ENCODE measurements around the gene PDCD6IP.
A peak's percentile ranks its signal among the peaks of the same experiment; 100 is the strongest.

Gene PDCD6IP

GRCh38 chr3:33877187-33877586, 78.8 kb downstream of the PDCD6IP start:
- H3K36me3 ChIP-seq (ENCODE audit: insufficient read depth, low read length) = no peaks in the 10 kb centered on the region
- H3K79me2 ChIP-seq (ENCODE audit: control insufficient read depth, insufficient read depth, low read length, unreplicated experiment) = no peaks in the 10 kb centered on the region
- no peak overlapping the region for H3K27ac ChIP-seq (ENCODE audit: low read depth, low read length)
- no peak overlapping the region for H3K4me3 ChIP-seq (ENCODE audit: low read depth, low read length)
- no peaks in the 10 kb centered on the region for H3K27me3 ChIP-seq (ENCODE audit: insufficient read depth, low read length)
- H2AFZ ChIP-seq (ENCODE audit: low read length, unreplicated experiment) = no peak overlapping the region
- H3K4me1 ChIP-seq (ENCODE audit: control insufficient read depth, insufficient read depth, low read length, unreplicated experiment) = no peaks in the 10 kb centered on the region

GRCh38 chr3:33879540-33879939, 81.1 kb downstream of the PDCD6IP start:
- Histone ChIP-seq H3K4me3 (ENCODE audit: low read depth, low read length) (no peak overlapping the region), H3K27me3 (ENCODE audit: insufficient read depth, low read length) (no peaks in the 10 kb centered on the region), H3K27ac (ENCODE audit: low read depth, low read length) (no peak overlapping the region), H3K4me1 (ENCODE audit: control insufficient read depth, insufficient read depth, low read length, unreplicated experiment) (no peaks in the 10 kb centered on the region), H3K79me2 (ENCODE audit: control insufficient read depth, insufficient read depth, low read length, unreplicated experiment) (no peaks in the 10 kb centered on the region), H2AFZ (ENCODE audit: low read length, unreplicated experiment) (no peak overlapping the region), H3K36me3 (ENCODE audit: insufficient read depth, low read length) (no peaks in the 10 kb centered on the region)

GRCh38 chr3:33881156-33882064, 83.0 kb downstream of the PDCD6IP start:
- H3K4me1 ChIP-seq (ENCODE audit: control insufficient read depth, insufficient read depth, low read length, unreplicated experiment) = no peaks in the 10 kb centered on the region
- no peaks in the 10 kb centered on the region for H3K79me2 ChIP-seq (ENCODE audit: control insufficient read depth, insufficient read depth, low read length, unreplicated experiment)
- H3K27me3 ChIP-seq (ENCODE audit: insufficient read depth, low read length) = no peaks in the 10 kb centered on the region
- H3K4me3 ChIP-seq (ENCODE audit: low read depth, low read length) = no peak overlapping the region
- H2AFZ ChIP-seq (ENCODE audit: low read length, unreplicated experiment) = no peak overlapping the region
- H3K36me3 ChIP-seq (ENCODE audit: insufficient read depth, low read length) = no peaks in the 10 kb centered on the region
- H3K27ac ChIP-seq (ENCODE audit: low read depth, low read length) = no peak overlapping the region

- no peak overlapping the region for H2AFZ ChIP-seq (ENCODE audit: low read length, unreplicated experiment)
- no peaks in the 10 kb centered on the region for H3K36me3 ChIP-seq (ENCODE audit: insufficient read depth, low read length)
- no peak overlapping the region for H3K27ac ChIP-seq (ENCODE audit: low read depth, low read length)
- no peaks in the 10 kb centered on the region for H3K79me2 ChIP-seq (ENCODE audit: control insufficient read depth, insufficient read depth, low read length, unreplicated experiment)
- H3K4me1 ChIP-seq (ENCODE audit: control insufficient read depth, insufficient read depth, low read length, unreplicated experiment) = no peaks in the 10 kb centered on the region
- H3K27me3 ChIP-seq (ENCODE audit: insufficient read depth, low read length) = no peaks in the 10 kb centered on the region
- H3K4me3 ChIP-seq (ENCODE audit: low read depth, low read length) = no peak overlapping the region
Observed at GRCh38 chr3:33882296-33882695, 83.9 kb downstream of the PDCD6IP start.

- peak overlapping the region; percentile 50 for H3K4me3 ChIP-seq (ENCODE audit: low read depth, low read length)
- no peaks in the 10 kb centered on the region for H3K4me1 ChIP-seq (ENCODE audit: control insufficient read depth, insufficient read depth, low read length, unreplicated experiment)
- H3K27me3 ChIP-seq (ENCODE audit: insufficient read depth, low read length) = no peaks in the 10 kb centered on the region
- H3K36me3 ChIP-seq (ENCODE audit: insufficient read depth, low read length) = no peaks in the 10 kb centered on the region
- no peak overlapping the region for H3K27ac ChIP-seq (ENCODE audit: low read depth, low read length)
- H2AFZ ChIP-seq (ENCODE audit: low read length, unreplicated experiment) = peak overlapping the region; percentile 77
- H3K79me2 ChIP-seq (ENCODE audit: control insufficient read depth, insufficient read depth, low read length, unreplicated experiment) = no peaks in the 10 kb centered on the region
Observed at GRCh38 chr3:33883538-33883950, 85.1 kb downstream of the PDCD6IP start.

- Histone ChIP-seq H3K27ac (ENCODE audit: low read depth, low read length) (no peak overlapping the region), H3K36me3 (ENCODE audit: insufficient read depth, low read length) (no peaks in the 10 kb centered on the region), H2AFZ (ENCODE audit: low read length, unreplicated experiment) (peak overlapping the region; percentile 77), H3K4me3 (ENCODE audit: low read depth, low read length) (peak overlapping the region; percentile 50), H3K27me3 (ENCODE audit: insufficient read depth, low read length) (no peaks in the 10 kb centered on the region), H3K79me2 (ENCODE audit: control insufficient read depth, insufficient read depth, low read length, unreplicated experiment) (no peaks in the 10 kb centered on the region), H3K4me1 (ENCODE audit: control insufficient read depth, insufficient read depth, low read length, unreplicated experiment) (no peaks in the 10 kb centered on the region)
Observed at GRCh38 chr3:33883951-33884561, 85.6 kb downstream of the PDCD6IP start.

- no peaks in the 10 kb centered on the region for H3K36me3 ChIP-seq (ENCODE audit: insufficient read depth, low read length)
- H3K27ac ChIP-seq (ENCODE audit: low read depth, low read length) = no peak overlapping the region
- no peak overlapping the region for H3K4me3 ChIP-seq (ENCODE audit: low read depth, low read length)
- H2AFZ ChIP-seq (ENCODE audit: low read length, unreplicated experiment) = no peak overlapping the region
- no peaks in the 10 kb centered on the region for H3K27me3 ChIP-seq (ENCODE audit: insufficient read depth, low read length)
- H3K79me2 ChIP-seq (ENCODE audit: control insufficient read depth, insufficient read depth, low read length, unreplicated experiment) = no peaks in the 10 kb centered on the region
- H3K4me1 ChIP-seq (ENCODE audit: control insufficient read depth, insufficient read depth, low read length, unreplicated experiment) = no peaks in the 10 kb centered on the region
Observed at GRCh38 chr3:33884701-33885100, 86.3 kb downstream of the PDCD6IP start.

- Histone ChIP-seq H3K4me3 (ENCODE audit: low read depth, low read length) (no peak overlapping the region), H2AFZ (ENCODE audit: low read length, unreplicated experiment) (no peak overlapping the region), H3K36me3 (ENCODE audit: insufficient read depth, low read length) (no peaks in the 10 kb centered on the region), H3K27me3 (ENCODE audit: insufficient read depth, low read length) (no peaks in the 10 kb centered on the region), H3K27ac (ENCODE audit: low read depth, low read length) (no peak overlapping the region), H3K4me1 (ENCODE audit: control insufficient read depth, insufficient read depth, low read length, unreplicated experiment) (no peaks in the 10 kb centered on the region), H3K79me2 (ENCODE audit: control insufficient read depth, insufficient read depth, low read length, unreplicated experiment) (no peaks in the 10 kb centered on the region)
Observed at GRCh38 chr3:33885496-33885895, 87.1 kb downstream of the PDCD6IP start.

GRCh38 chr3:33886015-33886414, 87.6 kb downstream of the PDCD6IP start:
- Histone ChIP-seq H3K4me1 (ENCODE audit: control insufficient read depth, insufficient read depth, low read length, unreplicated experiment) (no peaks in the 10 kb centered on the region), H3K4me3 (ENCODE audit: low read depth, low read length) (no peak overlapping the region), H3K27ac (ENCODE audit: low read depth, low read length) (no peak overlapping the region), H3K27me3 (ENCODE audit: insufficient read depth, low read length) (no peaks in the 10 kb centered on the region), H3K36me3 (ENCODE audit: insufficient read depth, low read length) (no peaks in the 10 kb centered on the region), H2AFZ (ENCODE audit: low read length, unreplicated experiment) (no peak overlapping the region), H3K79me2 (ENCODE audit: control insufficient read depth, insufficient read depth, low read length, unreplicated experiment) (no peaks in the 10 kb centered on the region)

- Histone ChIP-seq H3K4me1 (ENCODE audit: control insufficient read depth, insufficient read depth, low read length, unreplicated experiment) (no peaks in the 10 kb centered on the region), H3K4me3 (ENCODE audit: low read depth, low read length) (no peak overlapping the region), H3K79me2 (ENCODE audit: control insufficient read depth, insufficient read depth, low read length, unreplicated experiment) (no peaks in the 10 kb centered on the region), H3K27ac (ENCODE audit: low read depth, low read length) (no peak overlapping the region), H3K27me3 (ENCODE audit: insufficient read depth, low read length) (no peaks in the 10 kb centered on the region), H3K36me3 (ENCODE audit: insufficient read depth, low read length) (no peaks in the 10 kb centered on the region), H2AFZ (ENCODE audit: low read length, unreplicated experiment) (no peak overlapping the region)
Observed at GRCh38 chr3:33887478-33887877, 89.0 kb downstream of the PDCD6IP start.

All from ACC112 (cell line).